Fibroblast of pulmonary artery (primary cell): ENCODE data around the gene ZCCHC24.
A peak's percentile ranks its signal among the peaks of the same experiment; 100 is the strongest.

Experiments
- DNase-seq: peaks from one replicate; pipeline ENCODE4 v3.0.0-alpha.2; 2010; ENCODE audit warnings: low read depth
- H3K4me3 ChIP-seq: replicated peaks from 2 replicates; pipeline ENCODE4 v1.5.1; 2011; ENCODE audit warnings: low read depth, mild to moderate bottlenecking, control low read depth, low read length, moderate library complexity
- CTCF ChIP-seq: IDR thresholded peaks from 2 replicates; pipeline ENCODE4 v1.5.1; 2011; ENCODE audit warnings: mild to moderate bottlenecking, control low read depth, low read length, inconsistent platforms; ENCODE audit errors: missing control alignments

The ZCCHC24 gene

DNA sequence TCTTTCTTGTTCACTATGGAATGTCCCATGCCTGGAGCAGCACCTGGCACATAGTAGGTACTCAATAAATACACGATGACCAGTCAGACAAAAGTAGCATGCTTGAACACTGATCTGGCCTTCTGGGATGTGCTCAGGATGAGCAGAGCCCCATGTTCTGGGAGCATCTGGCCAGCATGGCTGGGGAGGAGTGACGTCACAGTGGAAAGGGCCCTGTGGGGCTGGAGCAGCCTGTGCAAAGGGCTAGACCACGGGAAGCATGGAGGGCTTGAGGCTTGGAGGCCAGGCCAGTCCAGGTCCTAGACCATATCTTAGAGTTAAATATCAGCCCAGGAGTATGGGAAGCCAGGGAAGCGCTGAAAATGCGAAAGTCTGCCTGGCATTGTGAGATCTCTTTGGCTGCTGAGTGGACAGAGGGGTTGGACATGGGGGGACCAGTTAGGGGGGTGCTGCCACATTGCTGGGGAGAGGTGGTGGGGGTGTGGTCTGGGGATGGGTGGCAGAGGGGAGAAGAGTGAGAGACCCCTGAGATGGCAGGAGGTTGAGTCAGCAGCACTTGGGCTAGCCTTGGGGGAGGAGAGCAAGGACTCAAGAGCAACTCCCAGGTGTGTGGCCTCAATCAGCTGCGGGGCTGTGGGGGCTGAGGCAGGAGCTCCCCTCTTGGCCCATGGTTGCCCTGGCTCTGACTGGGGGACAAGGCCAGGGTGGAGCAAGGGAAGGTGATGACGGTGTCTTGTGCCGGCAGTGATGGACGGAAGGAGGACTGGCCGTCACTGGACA is 34.9 kb downstream of the ZCCHC24 start:
- TF ChIP-seq CTCF: no peak
- DNase-seq: no peak
- H3K4me3 ChIP-seq: no peak overlapping the region

DNA sequence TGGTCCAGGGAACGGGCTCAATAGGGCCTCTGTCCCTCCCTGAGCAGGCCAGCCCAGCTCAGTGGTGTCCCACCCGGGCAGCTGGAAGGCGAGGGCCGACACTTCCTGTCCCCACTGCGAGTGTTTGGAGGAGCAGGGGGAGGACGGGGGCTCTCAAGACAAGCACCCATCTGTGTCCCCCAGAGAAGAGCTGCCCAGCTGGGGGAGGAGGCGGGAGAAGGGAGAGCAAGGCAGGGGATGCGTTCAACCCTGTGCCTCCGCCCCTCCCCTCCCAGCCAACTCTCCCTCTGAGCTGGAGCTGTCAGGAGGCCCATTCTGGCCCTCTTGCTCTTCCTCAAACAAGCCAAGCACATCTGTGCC is 35.7 kb downstream of the ZCCHC24 start:
- no peak for DNase-seq
- no peak overlapping the region for H3K4me3 ChIP-seq
- TF ChIP-seq CTCF: no peak

DNA sequence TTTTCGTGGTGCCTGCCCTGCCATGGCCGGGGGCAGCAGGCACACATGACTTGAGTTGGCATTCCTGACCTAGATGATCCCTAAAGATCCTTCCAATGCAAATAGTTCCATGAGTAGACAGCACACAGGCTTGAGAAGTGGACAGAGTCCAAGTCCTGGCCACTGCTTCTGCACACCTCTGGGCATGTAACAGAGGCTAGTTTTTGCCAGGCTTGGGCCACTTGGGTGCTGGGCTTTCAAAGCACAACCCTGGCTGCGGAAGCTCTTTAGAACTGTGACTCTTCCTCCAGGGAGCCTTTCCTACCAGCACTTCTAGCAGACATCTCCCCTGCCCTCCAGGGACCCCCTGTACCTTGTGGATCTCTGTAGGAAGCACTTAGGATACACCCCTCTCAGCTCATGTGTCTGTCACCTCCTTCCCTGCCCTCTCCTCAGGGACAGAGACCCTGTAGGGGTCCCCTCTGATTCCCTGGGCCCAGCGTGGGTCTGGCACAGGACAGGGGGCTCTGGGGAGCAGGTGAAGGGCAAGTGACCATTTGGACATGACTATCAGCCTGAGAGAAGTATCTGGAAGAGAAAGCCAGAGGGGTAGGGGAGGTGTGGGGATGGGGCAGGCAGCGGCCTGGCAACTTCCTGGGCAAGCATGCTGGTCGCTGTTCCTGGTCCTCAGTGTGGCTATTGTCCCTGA is 36.2 kb downstream of the ZCCHC24 start:
- TF ChIP-seq CTCF: no peak
- DNase-seq: no peak
- no peak overlapping the region for H3K4me3 ChIP-seq

- no peak overlapping the region for H3K4me3 ChIP-seq
- peak; percentile 91 for DNase-seq
- no peak for TF ChIP-seq CTCF
These were observed 37.3 kb downstream of the ZCCHC24 start for GRCh38 chr10:79407811-79408795.

- DNase-seq: no peak
- no peak overlapping the region for H3K4me3 ChIP-seq
- TF ChIP-seq CTCF: no peak
These were observed 38.0 kb downstream of the ZCCHC24 start for GRCh38 chr10:79407423-79407796.

DNA sequence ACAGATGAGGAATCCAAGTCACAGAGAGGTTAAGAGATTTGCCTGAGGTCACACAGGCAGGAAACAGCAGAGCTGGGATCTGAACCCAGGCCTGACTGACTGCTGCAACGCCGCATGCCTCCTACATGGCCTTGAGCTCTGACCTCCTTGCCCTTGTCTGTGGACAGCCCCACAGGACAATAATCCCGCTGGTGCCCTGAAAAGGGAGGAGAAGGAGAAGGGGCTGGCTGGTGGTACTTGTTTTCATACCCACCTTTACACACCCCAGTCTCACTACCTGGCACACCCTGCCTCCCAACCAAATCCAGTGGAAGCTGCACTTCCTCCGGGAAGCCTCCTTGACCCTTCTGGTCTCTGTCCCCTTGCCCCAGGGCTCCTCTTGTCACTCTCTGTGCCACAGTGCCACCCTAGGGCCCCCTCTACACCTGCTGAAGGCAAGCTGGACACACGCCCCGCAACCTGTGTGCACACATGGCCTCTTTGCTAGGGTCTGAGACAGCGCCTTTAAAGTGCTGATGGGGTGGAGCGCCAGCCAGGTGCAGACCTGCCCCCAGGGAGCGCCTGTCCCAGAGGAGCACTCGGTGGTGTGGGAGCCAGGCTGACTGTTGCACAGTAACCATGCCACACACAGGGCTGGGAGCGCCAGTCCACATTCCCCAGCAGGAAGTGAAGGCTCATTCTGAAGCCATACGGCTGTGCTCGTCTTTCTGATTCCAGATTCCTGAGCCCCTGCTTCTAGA is 38.6 kb downstream of the ZCCHC24 start:
- no peak overlapping the region for H3K4me3 ChIP-seq
- TF ChIP-seq CTCF: no peak
- DNase-seq: no peak
